ENCODE results near the gene SHB.

DNA sequence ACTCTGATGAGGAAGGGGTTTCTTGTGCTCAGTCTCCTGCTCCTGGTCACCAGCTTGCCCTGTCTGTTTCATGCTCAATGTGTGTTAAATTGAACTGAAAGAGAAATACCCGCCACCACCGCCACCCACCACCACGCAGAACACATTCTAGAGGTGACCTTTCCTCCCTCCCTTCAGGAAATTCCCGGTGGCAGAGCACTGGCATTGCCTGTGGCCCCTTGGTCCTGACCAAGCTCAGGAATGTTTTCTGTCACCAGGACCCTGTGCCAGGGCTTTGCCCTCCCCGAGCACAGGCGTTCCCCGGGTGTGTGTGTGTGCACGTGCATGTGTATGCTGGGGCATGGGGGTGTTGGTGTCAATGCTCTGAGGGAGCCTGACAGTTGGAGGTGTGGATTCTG is 154.9 kb downstream of the SHB start:
- no peak for TF ChIP-seq POLR2AphosphoS5 (IDR thresholded peaks at IDR 0.05)
- no peak for TF ChIP-seq POLR2A (IDR thresholded peaks at IDR 0.05)
